Measurements from ENCODE around the gene EIF5. TPM values are rescaled to one million over a fixed set of nuclear protein-coding genes. Genes with fewer than 3 reads are reported as not detected.

Gene EIF5
- total and polyA plus RNA-seq, 4 donors, result 121 to 435 (median 192) TPM

- TF ChIP-seq, protein P1, sequence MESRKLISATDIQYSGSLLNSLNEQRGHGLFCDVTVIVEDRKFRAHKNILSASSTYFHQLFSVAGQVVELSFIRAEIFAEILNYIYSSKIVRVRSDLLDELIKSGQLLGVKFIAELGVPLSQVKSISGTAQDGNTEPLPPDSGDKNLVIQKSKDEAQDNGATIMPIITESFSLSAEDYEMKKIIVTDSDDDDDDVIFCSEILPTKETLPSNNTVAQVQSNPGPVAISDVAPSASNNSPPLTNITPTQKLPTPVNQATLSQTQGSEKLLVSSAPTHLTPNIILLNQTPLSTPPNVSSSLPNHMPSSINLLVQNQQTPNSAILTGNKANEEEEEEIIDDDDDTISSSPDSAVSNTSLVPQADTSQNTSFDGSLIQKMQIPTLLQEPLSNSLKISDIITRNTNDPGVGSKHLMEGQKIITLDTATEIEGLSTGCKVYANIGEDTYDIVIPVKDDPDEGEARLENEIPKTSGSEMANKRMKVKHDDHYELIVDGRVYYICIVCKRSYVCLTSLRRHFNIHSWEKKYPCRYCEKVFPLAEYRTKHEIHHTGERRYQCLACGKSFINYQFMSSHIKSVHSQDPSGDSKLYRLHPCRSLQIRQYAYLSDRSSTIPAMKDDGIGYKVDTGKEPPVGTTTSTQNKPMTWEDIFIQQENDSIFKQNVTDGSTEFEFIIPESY (IDR thresholded peaks at IDR 0.05), result no peak
- TF ChIP-seq MAX (IDR thresholded peaks at IDR 0.05) (no peak), HNF4G (IDR thresholded peaks at IDR 0.05) (no peak), GABPA (IDR thresholded peaks at IDR 0.05 in 1 of 2, conservative IDR thresholded peaks at IDR 0.05 in 1 of 2) (no peak)
These were observed 34.0 kb downstream of the EIF5 start (continued) for GRCh38 chr14:103367995-103368394.

- DNase-seq (ENCODE audit: low spot score), result no peak
- H3K36me3 ChIP-seq (ENCODE audit: control insufficient read depth in 4 of 4, insufficient read depth in 3 of 4, low read depth in 1 of 4, low read length in 3 of 4), result no peaks in the 10 kb centered on the region
- H3K27me3 ChIP-seq (ENCODE audit: control insufficient read depth in 4 of 4, insufficient read depth in 4 of 4, low read length in 3 of 4), result no peaks in the 10 kb centered on the region
- H3K27ac ChIP-seq (ENCODE audit: low read depth in 1 of 2, low read length in 2 of 2), result no peak overlapping the region
- no peaks in the 10 kb centered on the region for H3K9me3 ChIP-seq (ENCODE audit: control insufficient read depth in 4 of 4, low read length in 3 of 4)
- H3K9ac ChIP-seq (ENCODE audit: low read depth in 1 of 2, low read length in 2 of 2), result no peak overlapping the region
- TF ChIP-seq HNF4G (IDR thresholded peaks at IDR 0.05) (no peak), REST (IDR thresholded peaks at IDR 0.05) (no peak), GABPA (IDR thresholded peaks at IDR 0.05 in 1 of 2, conservative IDR thresholded peaks at IDR 0.05 in 1 of 2) (no peak), RXRA (IDR thresholded peaks at IDR 0.05) (no peak), EGR1 (IDR thresholded peaks at IDR 0.05; ENCODE audit: low read depth in 2 of 2) (no peak), RAD21 (IDR thresholded peaks at IDR 0.05) (no peak), JUND (IDR thresholded peaks at IDR 0.05) (no peak), HNF4A (conservative IDR thresholded peaks at IDR 0.05) (no peak)
- TF ChIP-seq, protein P1 (IDR thresholded peaks at IDR 0.05), result no peak
- H3K4me1 ChIP-seq (ENCODE audit: control insufficient read depth in 4 of 4, insufficient read depth in 4 of 4, low read length in 3 of 4), result no peaks in the 10 kb centered on the region
- H3K4me3 ChIP-seq (ENCODE audit: low read depth in 1 of 3, low read length in 3 of 3), result no peak overlapping the region
- 96% methylated on average over 3 of the region's 3 CpGs for WGBS
These were observed 36.0 kb downstream of the EIF5 start for GRCh38 chr14:103370087-103370486.

GRCh38 chr14:103372017-103372416, 38.0 kb downstream of the EIF5 start:
- H3K4me3 ChIP-seq (ENCODE audit: low read depth in 1 of 3, low read length in 3 of 3), result no peak overlapping the region
- WGBS, result 70% methylated on average over 8 of the region's 23 CpGs
- no peaks in the 10 kb centered on the region for H3K36me3 ChIP-seq (ENCODE audit: control insufficient read depth in 4 of 4, insufficient read depth in 3 of 4, low read depth in 1 of 4, low read length in 3 of 4)
- DNase-seq (ENCODE audit: low spot score), result no peak
- no peaks in the 10 kb centered on the region for H3K4me1 ChIP-seq (ENCODE audit: control insufficient read depth in 4 of 4, insufficient read depth in 4 of 4, low read length in 3 of 4)
- H3K27ac ChIP-seq (ENCODE audit: low read depth in 1 of 2, low read length in 2 of 2), result no peak overlapping the region
- no peak overlapping the region for H3K9ac ChIP-seq (ENCODE audit: low read depth in 1 of 2, low read length in 2 of 2)
- H3K9me3 ChIP-seq (ENCODE audit: control insufficient read depth in 4 of 4, low read length in 3 of 4), result no peaks in the 10 kb centered on the region
- H3K27me3 ChIP-seq (ENCODE audit: control insufficient read depth in 4 of 4, insufficient read depth in 4 of 4, low read length in 3 of 4), result no peaks in the 10 kb centered on the region
- no peak for TF ChIP-seq MAX (IDR thresholded peaks at IDR 0.05)
- no peak for TF ChIP-seq NR2F2 (IDR thresholded peaks at IDR 0.05)
- no peak for TF ChIP-seq REST (IDR thresholded peaks at IDR 0.05)
- TF ChIP-seq, protein P1 (IDR thresholded peaks at IDR 0.05), result no peak
- TF ChIP-seq, protein P2, sequence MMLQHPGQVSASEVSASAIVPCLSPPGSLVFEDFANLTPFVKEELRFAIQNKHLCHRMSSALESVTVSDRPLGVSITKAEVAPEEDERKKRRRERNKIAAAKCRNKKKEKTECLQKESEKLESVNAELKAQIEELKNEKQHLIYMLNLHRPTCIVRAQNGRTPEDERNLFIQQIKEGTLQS (IDR thresholded peaks at IDR 0.05), result no peak
- TF ChIP-seq EGR1 (IDR thresholded peaks at IDR 0.05; ENCODE audit: low read depth in 2 of 2), result no peak
- no peak for TF ChIP-seq SP1 (IDR thresholded peaks at IDR 0.05)
- TF ChIP-seq YY1 (IDR thresholded peaks at IDR 0.05), result no peak
- TF ChIP-seq JUND (IDR thresholded peaks at IDR 0.05), result no peak

Measured in liver (tissue), 9 donors.